SK-N-SH treated with all-trans-retinoic acid at 6 μM for 48 hours (cell line): ENCODE measurements around the gene CPT1C.

Source experiments
- BACH2 ChIP-seq: fragments of 250-450 bp; sonication (Bioruptor Pico); IDR thresholded peaks from 2 replicates; pipeline ENCODE4 v1.9.0; 2021; ENCODE audit warnings: mild to moderate bottlenecking, borderline replicate concordance
- PATZ1 ChIP-seq: fragments of 250-450 bp; sonication (Bioruptor Pico); IDR thresholded peaks from 2 replicates; pipeline ENCODE4 v1.8.0; 2020; ENCODE audit warnings: mild to moderate bottlenecking, moderate library complexity, borderline replicate concordance
- SNAI2 ChIP-seq: fragments of 250-450 bp; sonication (Bioruptor Pico); IDR thresholded peaks from 2 replicates; pipeline ENCODE4 v1.5.0; 2020; ENCODE audit warnings: mild to moderate bottlenecking, moderate library complexity
- ZNF8 ChIP-seq: fragments of 450-650 bp; formaldehyde crosslinking; IDR thresholded peaks from 2 replicates; pipeline ENCODE4 v1.5.0; 2020; ENCODE audit warnings: mild to moderate bottlenecking, moderate library complexity
- TF ChIP-seq, protein P1 (sequence below): fragments of 250-450 bp; sonication (Bioruptor Pico); IDR thresholded peaks from 2 replicates; pipeline ENCODE4 v1.5.1; 2021; ENCODE audit warnings: mild to moderate bottlenecking, moderate library complexity

DNA sequence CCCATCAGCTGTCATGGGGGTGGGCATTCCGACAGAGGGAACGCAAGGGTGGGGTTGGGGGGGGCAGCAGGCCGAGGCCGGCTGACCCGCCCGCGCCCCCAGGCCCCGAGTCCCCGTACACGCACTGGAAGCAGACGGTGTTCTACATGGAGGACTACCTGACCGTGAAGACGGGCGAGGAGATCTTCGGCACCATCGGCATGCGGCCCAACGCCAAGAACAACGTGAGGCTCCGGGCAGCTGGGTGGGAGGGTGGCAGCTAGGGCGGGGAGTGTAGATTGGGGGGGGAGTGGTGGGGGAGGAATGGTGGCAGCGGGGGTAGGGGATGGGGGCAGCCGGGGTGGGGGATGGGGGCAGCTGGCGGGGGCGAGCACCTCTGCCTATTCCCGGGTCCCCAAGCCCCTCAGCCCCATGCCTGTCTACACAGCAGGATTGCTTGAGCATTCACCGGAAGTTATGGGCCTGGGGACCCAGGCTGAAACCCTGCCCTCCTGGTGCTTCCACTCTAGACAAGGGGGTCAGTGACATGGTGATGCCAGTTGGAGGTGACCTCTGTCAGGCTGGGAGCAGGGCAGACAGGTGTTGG is 4.3 kb upstream of the CPT1C start:
- no peak for TF ChIP-seq BACH2 (CRISPR knock-in tag)
- TF ChIP-seq, protein P1, sequence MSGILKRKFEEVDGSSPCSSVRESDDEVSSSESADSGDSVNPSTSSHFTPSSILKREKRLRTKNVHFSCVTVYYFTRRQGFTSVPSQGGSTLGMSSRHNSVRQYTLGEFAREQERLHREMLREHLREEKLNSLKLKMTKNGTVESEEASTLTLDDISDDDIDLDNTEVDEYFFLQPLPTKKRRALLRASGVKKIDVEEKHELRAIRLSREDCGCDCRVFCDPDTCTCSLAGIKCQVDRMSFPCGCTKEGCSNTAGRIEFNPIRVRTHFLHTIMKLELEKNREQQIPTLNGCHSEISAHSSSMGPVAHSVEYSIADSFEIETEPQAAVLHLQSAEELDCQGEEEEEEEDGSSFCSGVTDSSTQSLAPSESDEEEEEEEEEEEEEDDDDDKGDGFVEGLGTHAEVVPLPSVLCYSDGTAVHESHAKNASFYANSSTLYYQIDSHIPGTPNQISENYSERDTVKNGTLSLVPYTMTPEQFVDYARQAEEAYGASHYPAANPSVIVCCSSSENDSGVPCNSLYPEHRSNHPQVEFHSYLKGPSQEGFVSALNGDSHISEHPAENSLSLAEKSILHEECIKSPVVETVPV (CRISPR knock-in tag) = no peak
- TF ChIP-seq PATZ1 (CRISPR knock-in tag) = no peak
- TF ChIP-seq SNAI2 (CRISPR knock-in tag) = no peak
- TF ChIP-seq ZNF8 = no peak
